H1 (cell line): ENCODE results near the gene SGCD. TPM values are rescaled to one million over a fixed set of nuclear protein-coding genes. Genes with fewer than 3 reads are reported as not detected.

Experiments
- CTCF ChIA-PET: fragments of 300-600 bp; sonication (Branson Sonifier 250); formaldehyde crosslinking; loops from one replicate; lab custom pipeline; 2021; ENCODE audit not compliant: partially characterized antibody; lab: Charles Lee
- POLR2A ChIA-PET: fragments of 300-600 bp; sonication (Branson Sonifier 250); formaldehyde crosslinking; loops from one replicate; lab custom pipeline; 2021; ENCODE audit warnings: inconsistent platforms; ENCODE audit not compliant: partially characterized antibody; lab: Charles Lee
- DNase-seq, 2 experiments: peaks; one replicate each; pipeline versions ENCODE4 v3.0.0 to v3.0.0-alpha.2; 2010 to 2022; ENCODE audit warnings: low spot score in 2 of 2, low read depth in 1 of 2, mixed read lengths in 1 of 2
- FAIRE-seq: peaks from 2 replicates; lab custom pipeline; 2011; peaks lifted over from hg19 to GRCh38; lab: Jason Lieb, UNC
- H2AFZ ChIP-seq: 2 replicates; pipeline ENCODE4 v1.8.1; 2012; ENCODE audit warnings: low read length, inconsistent platforms
- H2AK5ac ChIP-seq: 2 replicates; pipeline ENCODE4 v1.6.1; 2013; ENCODE audit warnings: low read depth, low read length
- H2BK120ac ChIP-seq: replicated peaks from 2 replicates; pipeline ENCODE3; 2013; ENCODE audit warnings: low read depth, low read length, inconsistent platforms
- H2BK12ac ChIP-seq: 2 replicates; pipeline ENCODE4 v1.6.1; 2013; ENCODE audit warnings: low read depth, low read length
- H2BK15ac ChIP-seq: 2 replicates; pipeline ENCODE4 v1.6.1; 2013; ENCODE audit warnings: low read length
- H2BK20ac ChIP-seq: 2 replicates; pipeline ENCODE4 v1.6.1; 2013; ENCODE audit warnings: low read length
- H2BK5ac ChIP-seq: 2 replicates; pipeline ENCODE4 v1.6.1; 2013; ENCODE audit warnings: low read depth, low read length
- H3K14ac ChIP-seq: 2 replicates; pipeline ENCODE4 v1.6.1; 2013; ENCODE audit warnings: inconsistent platforms; ENCODE audit not compliant: insufficient read length
- H3K18ac ChIP-seq: 2 replicates; pipeline ENCODE4 v1.6.1; 2013; ENCODE audit warnings: low read length; ENCODE audit errors: extremely low read depth
- H3K23ac ChIP-seq: 2 replicates; pipeline ENCODE4 v1.6.1; 2013; ENCODE audit warnings: inconsistent platforms; ENCODE audit not compliant: insufficient read length
- H3K23me2 ChIP-seq: 2 replicates; pipeline ENCODE4 v1.6.1; 2013; ENCODE audit warnings: low read depth, low read length
- H3K27ac ChIP-seq: 2 replicates; pipeline ENCODE4 v1.6.1; 2011; ENCODE audit warnings: low read depth, low read length, inconsistent platforms
- H3K27me3 ChIP-seq, 4 experiments: replicated peaks in 1 of 4; 1 replicate in 1 of 4; 2 replicates in 3 of 4; pipeline versions ENCODE4 v1.6.1 to v1.8.1; 2011 to 2013; ENCODE audit warnings: low read length in 3 of 4, mild to moderate bottlenecking in 3 of 4, inconsistent platforms in 2 of 4, mixed read lengths in 2 of 4, moderate library complexity in 1 of 4; ENCODE audit not compliant: control insufficient read depth in 3 of 4, insufficient read depth in 3 of 4; ENCODE audit errors: extremely low read depth in 1 of 4
- H3K36me3 ChIP-seq, 4 experiments: 2 replicates each; pipeline versions ENCODE4 v1.6.1 to v1.8.1; 2011 to 2013; ENCODE audit warnings: mild to moderate bottlenecking in 4 of 4, low read length in 3 of 4, moderate library complexity in 2 of 4, control low read depth in 1 of 4, inconsistent platforms in 1 of 4; ENCODE audit not compliant: insufficient read depth in 4 of 4, control insufficient read depth in 2 of 4
- H3K4ac ChIP-seq: replicated peaks from 2 replicates; pipeline ENCODE3; 2013; ENCODE audit warnings: low read length, low read depth, mixed read lengths, inconsistent platforms; ENCODE audit not compliant: insufficient read length
- H3K4me1 ChIP-seq, 4 experiments: replicated peaks in 1 of 4; 1 replicate in 1 of 4; 2 replicates in 3 of 4; pipeline versions ENCODE4 v1.6.1 to v1.8.1; 2011 to 2013; ENCODE audit warnings: low read length in 3 of 4, inconsistent platforms in 2 of 4, mixed read lengths in 1 of 4; ENCODE audit not compliant: insufficient read depth in 4 of 4, control insufficient read depth in 3 of 4
- H3K4me2 ChIP-seq, 2 experiments: 2 replicates each; pipeline versions ENCODE4 v1.6.1 to v1.8.1; 2011 to 2013; ENCODE audit warnings: low read depth in 2 of 2, low read length in 2 of 2, control low read depth in 1 of 2, inconsistent platforms in 1 of 2, mild to moderate bottlenecking in 1 of 2; ENCODE audit not compliant: insufficient read depth in 1 of 2
- H3K4me3 ChIP-seq, 4 experiments: fragments of 200-600, 300-600 bp in 1 of 4; sonication (generic), shearing (Covaris generic), sonication (Bioruptor Twin) in 1 of 4; 2 replicates each; pipeline versions ENCODE4 v1.5.1 to v1.8.1; 2011 to 2016; ENCODE audit warnings: low read length in 4 of 4, low read depth in 3 of 4, control low read depth in 2 of 4, inconsistent platforms in 2 of 4, mild to moderate bottlenecking in 2 of 4, mixed read lengths in 1 of 4, moderate library complexity in 1 of 4; ENCODE audit not compliant: insufficient read depth in 2 of 4; ENCODE audit errors: extremely low read depth in 1 of 4
- H3K56ac ChIP-seq: replicated peaks from 2 replicates; pipeline ENCODE3; 2013; ENCODE audit warnings: low read depth, mild to moderate bottlenecking, mixed read lengths, low read length, inconsistent platforms; ENCODE audit not compliant: insufficient read length
- H3K79me1 ChIP-seq: 2 replicates; pipeline ENCODE4 v1.6.1; 2013; ENCODE audit warnings: low read depth, low read length, control low read depth
- H3K79me2 ChIP-seq, 2 experiments: 2 replicates each; pipeline versions ENCODE4 v1.6.1 to v1.8.1; 2012 to 2013; ENCODE audit warnings: low read length in 2 of 2, mild to moderate bottlenecking in 2 of 2, inconsistent platforms in 1 of 2; ENCODE audit not compliant: insufficient read depth in 2 of 2, control insufficient read depth in 1 of 2
- H3K9ac ChIP-seq, 4 experiments: replicated peaks in 1 of 4; 1 replicate in 1 of 4; 2 replicates in 3 of 4; pipeline versions ENCODE4 v1.6.1 to v1.8.1; 2011 to 2013; ENCODE audit warnings: low read depth in 3 of 4, low read length in 3 of 4, control low read depth in 2 of 4, mild to moderate bottlenecking in 2 of 4, moderate library complexity in 2 of 4, inconsistent platforms in 1 of 4; ENCODE audit errors: extremely low read depth in 1 of 4
- H3K9me3 ChIP-seq, 2 experiments: 2 replicates each; pipeline versions ENCODE4 v1.6.1 to v1.8.1; 2012 to 2013; ENCODE audit warnings: mild to moderate bottlenecking in 2 of 2, moderate library complexity in 2 of 2, control low read depth in 1 of 2, inconsistent platforms in 1 of 2, low read depth in 1 of 2, low read length in 1 of 2, mixed read lengths in 1 of 2; ENCODE audit not compliant: insufficient read depth in 2 of 2
- H4K20me1 ChIP-seq, 2 experiments: replicated peaks in 1 of 2; 2 replicates each; pipeline versions ENCODE3 to v1.8.1; 2011 to 2013; ENCODE audit warnings: inconsistent platforms in 2 of 2, low read length in 2 of 2, mild to moderate bottlenecking in 1 of 2; ENCODE audit not compliant: insufficient read depth in 2 of 2, control insufficient read depth in 1 of 2
- H4K5ac ChIP-seq: 2 replicates; pipeline ENCODE4 v1.6.1; 2013; ENCODE audit warnings: low read length, low read depth, mixed read lengths, inconsistent platforms; ENCODE audit not compliant: insufficient read length
- H4K8ac ChIP-seq: 2 replicates; pipeline ENCODE4 v1.8.0; 2013; ENCODE audit warnings: mild to moderate bottlenecking, moderate library complexity, low read length, inconsistent platforms; ENCODE audit not compliant: insufficient read depth; ENCODE audit errors: extremely low read depth
- H4K91ac ChIP-seq: replicated peaks from 2 replicates; pipeline ENCODE3; 2013; ENCODE audit warnings: low read length, mixed read lengths, inconsistent platforms; ENCODE audit not compliant: insufficient read length
- BRCA1 ChIP-seq: IDR thresholded peaks from 2 replicates; pipeline ENCODE4 v1.6.1; 2012; ENCODE audit warnings: low read depth, low read length, improper control_type of control experiment
- CBX5 ChIP-seq: fragments of 300-800, 300-1000 bp; sonication (generic); IDR thresholded peaks from 2 replicates; pipeline ENCODE4 v1.7.1; 2016; ENCODE audit warnings: antibody characterized with exemption, low read length, low read depth
- CEBPB ChIP-seq: IDR thresholded peaks from 2 replicates; pipeline ENCODE4 v1.6.1; 2012; ENCODE audit warnings: low read depth, low read length
- CHD2 ChIP-seq: IDR thresholded peaks from 2 replicates; pipeline ENCODE4 v1.6.1; 2012; ENCODE audit warnings: low read length, improper control_type of control experiment
- E2F6 ChIP-seq: IDR thresholded peaks from 2 replicates; pipeline ENCODE4 v1.6.1; 2012; ENCODE audit warnings: inconsistent platforms
- MAFK ChIP-seq: IDR thresholded peaks from 2 replicates; pipeline ENCODE4 v1.6.1; 2012; ENCODE audit warnings: low read depth, mild to moderate bottlenecking, improper control_type of control experiment, low read length
- MAX ChIP-seq: IDR thresholded peaks from 2 replicates; pipeline ENCODE4 v1.6.1; 2012; ENCODE audit warnings: inconsistent platforms
- NANOG ChIP-seq: IDR thresholded peaks from 2 replicates; pipeline ENCODE4 v1.6.1; 2011; ENCODE audit warnings: low read length, low read depth, mild to moderate bottlenecking, inconsistent platforms; ENCODE audit not compliant: insufficient read depth, poor library complexity, severe bottlenecking
- RAD21 ChIP-seq, 2 experiments: IDR thresholded peaks in 1 of 2; conservative IDR thresholded peaks in 1 of 2; 2 replicates each; pipeline ENCODE4 v1.6.1; 2011; ENCODE audit warnings: low read depth in 2 of 2, low read length in 2 of 2, improper control_type of control experiment in 1 of 2, inconsistent platforms in 1 of 2, mild to moderate bottlenecking in 1 of 2, moderate library complexity in 1 of 2
- SP1 ChIP-seq: IDR thresholded peaks from 2 replicates; pipeline ENCODE4 v1.6.1; 2011; ENCODE audit warnings: low read depth, low read length
- TAF7 ChIP-seq: optimal IDR thresholded peaks from 2 replicates; pipeline ENCODE3; 2011; ENCODE audit warnings: low read depth, mild to moderate bottlenecking, inconsistent platforms, low read length, moderate library complexity, borderline replicate concordance
- polyA plus RNA-seq, 7 experiments: library from polyadenylated mRNA; depleted of rRNA in 3 of 7; stranded (reverse) in 5 of 7; unstranded in 2 of 7; fragments of >200 nt in 5 of 7; fragments of 200-250 nt in 2 of 7; gene quantifications; 1 replicate in 5 of 7; 2 replicates in 1 of 7; 4 replicates in 1 of 7; pipeline versions ENCODE4 v1.2.1 to v1.2.3, GENCODE V29; 2011 to 2013; ENCODE audit warnings: missing spikeins in 2 of 7, mixed read lengths in 2 of 7
- total RNA-seq: library from RNA; stranded (reverse); fragmentation: NEBNext Ultra II Directional; extraction: Animal tissue kit (Norgen Biotek cat#: 25700); gene quantifications from 2 replicates; pipeline ENCODE4 v1.2.1, GENCODE V29; 2021

Gene SGCD
- total and polyA plus RNA-seq, 2 of the 8 experiments (the other 6 are each of a cell fraction or from before 2014, with no cell fraction given) = 0.04 to 0.08 TPM

GRCh38 chr5:156628421-156628820 is 301.5 kb downstream of the SGCD start:
- no peaks in the 10 kb centered on the region for H3K27me3 ChIP-seq
- no peak overlapping the region for H2AFZ ChIP-seq
- H3K79me1 ChIP-seq = no peaks in the 10 kb centered on the region
- no peak overlapping the region for H3K23ac ChIP-seq
- H4K5ac ChIP-seq = no peak overlapping the region
- no peak overlapping the region for H2BK120ac ChIP-seq
- no peak overlapping the region for H2BK15ac ChIP-seq
- no peak overlapping the region for H4K91ac ChIP-seq
- no peak overlapping the region for H3K4ac ChIP-seq
- no peak overlapping the region for H4K8ac ChIP-seq
- H4K20me1 ChIP-seq = no peaks in the 10 kb centered on the region
- no peak overlapping the region for H3K18ac ChIP-seq
- no peak overlapping the region for H3K56ac ChIP-seq
- H3K14ac ChIP-seq = no peak overlapping the region
- H3K36me3 ChIP-seq = no peaks in the 10 kb centered on the region
- no peak for FAIRE-seq
- H3K23me2 ChIP-seq = no peaks in the 10 kb centered on the region
- no peak overlapping the region for H2BK12ac ChIP-seq
- no peak overlapping the region for H2AK5ac ChIP-seq
- H3K9me3 ChIP-seq = no peaks in the 10 kb centered on the region
- H3K4me1 ChIP-seq = no peaks in the 10 kb centered on the region
- ChIA-PET POLR2A (no interaction called here), CTCF (no interaction called here)
- H2BK5ac ChIP-seq = no peak overlapping the region
- H2BK20ac ChIP-seq = no peak overlapping the region
- no peak overlapping the region for H3K4me3 ChIP-seq
- H3K4me2 ChIP-seq = no peak overlapping the region
- H3K79me2 ChIP-seq = no peaks in the 10 kb centered on the region
- DNase-seq = no peak
- H3K27ac ChIP-seq = no peak overlapping the region
- H3K9ac ChIP-seq = no peak overlapping the region
- TF ChIP-seq CHD2 (no peak), TAF7 (no peak), RAD21 (IDR thresholded peaks at IDR 0.05 in 1 of 2, conservative IDR thresholded peaks at IDR 0.05 in 1 of 2; ENCODE audit: low read depth in 2 of 2, low read length in 2 of 2) (no peak), CBX5 (no peak), SP1 (no peak), MAX (no peak), BRCA1 (no peak), CEBPB (no peak), MAFK (no peak), NANOG (no peak), E2F6 (no peak)
